SK-N-MC (cell line): ENCODE measurements around the gene GJA3.

Experiments
- EZH2 ChIP-seq: fragments of 200-600 bp; sonication (generic); IDR thresholded peaks from one replicate; pipeline ENCODE4 v1.6.1; 2017; ENCODE audit warnings: antibody characterized with exemption
- POLR2AphosphoS5 ChIP-seq: IDR thresholded peaks from 2 replicates; pipeline ENCODE4 v1.6.1; 2012; ENCODE audit warnings: mild to moderate bottlenecking, low read depth, low read length, borderline replicate concordance

- TF ChIP-seq EZH2 (no peak), POLR2AphosphoS5 (no peak)
Observed at GRCh38 chr13:20195801-20196200, 34.9 kb upstream of the GJA3 start.
